Measurements from ENCODE around the gene GRK3. TPM values are rescaled to one million over a fixed set of nuclear protein-coding genes. Genes with fewer than 3 reads are reported as not detected.
"Not testable (repeated sequence)": the region's sequence is repeated elsewhere in the genome, so short reads cannot be mapped to it uniquely, and the experiment has no call there.

The GRK3 gene
- total RNA-seq, 1 experiment from 2014 or later, result 4.8 TPM

GRCh38 chr22:25625747-25626623 is 61.5 kb downstream of the GRK3 start:
- DNase-seq (ENCODE audit: low read depth), result not testable (repeated sequence)

DNA sequence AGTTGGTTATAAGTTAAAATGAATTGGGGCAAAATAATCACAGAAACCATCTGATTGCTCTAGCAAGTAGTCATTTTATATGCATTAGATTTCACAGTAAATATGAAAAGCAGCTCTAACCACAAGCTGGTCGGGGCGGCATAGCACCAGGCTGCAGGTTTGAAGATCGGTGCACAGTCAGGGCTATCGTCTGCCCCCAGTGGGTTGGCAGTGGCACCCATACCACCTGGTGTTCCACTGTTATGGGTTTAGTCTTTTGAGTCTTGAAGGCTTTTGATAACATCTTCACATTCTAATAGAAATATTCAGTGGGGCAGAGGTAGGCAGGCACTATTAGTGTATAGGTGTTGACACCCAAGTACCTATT is 62.1 kb downstream of the GRK3 start:
- DNase-seq (ENCODE audit: low read depth), result no peak

DNA sequence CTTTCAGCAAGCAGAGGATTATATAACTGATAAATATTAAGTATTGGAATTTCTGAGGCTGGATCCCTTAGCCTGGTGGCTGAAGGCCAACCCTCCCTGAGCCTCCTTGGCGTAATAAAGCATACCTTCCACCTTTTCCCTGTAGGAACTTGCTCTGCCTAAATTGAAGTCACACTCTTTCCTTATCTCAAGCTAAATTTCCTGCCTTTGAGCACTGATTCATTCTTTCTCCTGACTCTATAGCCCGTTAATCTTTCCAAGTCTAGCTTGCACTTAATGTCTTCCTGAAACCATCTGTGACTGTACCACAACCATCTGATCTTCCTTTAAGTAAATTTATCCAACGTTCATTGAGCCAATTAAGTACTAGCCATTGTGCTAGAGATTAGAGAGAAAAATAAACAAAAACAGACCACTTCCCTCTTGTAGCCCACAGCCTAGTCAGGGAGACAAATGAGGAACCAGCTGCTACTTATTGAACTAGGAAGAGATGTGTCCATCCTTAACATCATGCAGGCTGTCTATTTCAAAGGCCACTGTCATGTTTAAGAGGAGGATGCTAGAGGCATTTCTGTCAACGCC is 62.9 kb downstream of the GRK3 start:
- DNase-seq (ENCODE audit: low read depth), result peak; percentile 48

DNA sequence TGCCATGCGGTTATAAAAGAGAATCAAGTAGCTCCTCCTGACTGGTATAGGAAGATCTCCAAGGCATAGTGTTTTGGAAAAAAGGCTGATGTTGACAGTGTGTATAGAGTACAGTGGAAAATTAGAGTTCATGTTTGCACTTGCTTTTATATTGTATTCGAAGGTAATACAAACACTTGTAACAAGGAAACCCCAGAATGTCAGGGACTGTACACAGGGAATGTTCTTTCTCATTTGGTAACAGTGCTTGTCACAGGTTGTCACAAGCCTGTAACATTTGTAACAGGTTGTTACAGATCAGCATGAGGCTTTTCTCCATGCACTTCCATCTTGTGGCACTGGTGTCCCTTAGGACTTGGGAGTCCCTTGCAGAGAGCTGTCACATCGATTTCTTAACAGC is 64.0 kb downstream of the GRK3 start:
- no peak for DNase-seq (ENCODE audit: low read depth)

DNA sequence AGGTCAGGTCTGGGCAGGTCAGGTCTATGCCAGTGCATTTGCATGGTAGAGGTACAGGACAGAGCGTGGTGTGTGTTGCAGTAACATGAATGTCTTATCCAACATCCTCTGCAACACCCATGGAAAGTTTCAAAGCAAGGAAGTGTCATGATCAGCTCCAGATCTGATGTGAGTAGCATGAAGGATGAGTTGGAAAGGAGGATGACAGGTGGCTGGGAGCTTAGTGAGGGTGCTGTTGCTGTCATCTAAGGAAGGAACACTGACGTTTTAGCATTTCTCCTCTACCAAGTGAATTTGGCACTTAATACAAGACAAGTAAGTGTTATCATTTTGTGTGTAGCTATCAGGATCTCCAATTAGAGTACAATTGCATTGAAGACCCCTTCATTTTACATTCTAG is 65.1 kb downstream of the GRK3 start:
- DNase-seq (ENCODE audit: low read depth), result no peak

GRCh38 chr22:25630447-25630846 is 66.0 kb downstream of the GRK3 start:
- DNase-seq (ENCODE audit: low read depth), result no peak

- no peak for DNase-seq (ENCODE audit: low read depth)
These were observed 71.8 kb downstream of the GRK3 start for GRCh38 chr22:25636323-25636722.

- DNase-seq (ENCODE audit: low read depth), result no peak
These were observed 72.6 kb downstream of the GRK3 start for GRCh38 chr22:25637032-25637431.

DNA sequence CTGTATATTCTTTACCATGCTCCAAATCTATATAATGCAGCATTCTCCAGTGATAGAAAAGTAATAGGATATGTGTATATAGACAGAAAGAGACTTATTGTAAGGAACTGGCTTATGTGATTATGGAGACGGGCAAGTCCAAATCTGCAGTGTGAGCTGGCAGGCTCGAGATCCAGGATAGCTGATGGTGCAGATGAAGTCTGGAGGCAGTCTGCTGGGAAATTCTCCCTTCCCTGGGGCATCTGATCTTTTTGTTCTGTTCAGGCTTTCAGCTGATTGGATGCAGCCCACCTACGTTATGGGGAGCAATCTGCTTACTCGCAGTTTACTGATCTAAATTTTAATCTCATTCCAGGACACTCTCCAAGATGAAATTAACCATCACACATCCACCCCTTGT is 73.2 kb downstream of the GRK3 start:
- no peak for DNase-seq (ENCODE audit: low read depth)

DNA sequence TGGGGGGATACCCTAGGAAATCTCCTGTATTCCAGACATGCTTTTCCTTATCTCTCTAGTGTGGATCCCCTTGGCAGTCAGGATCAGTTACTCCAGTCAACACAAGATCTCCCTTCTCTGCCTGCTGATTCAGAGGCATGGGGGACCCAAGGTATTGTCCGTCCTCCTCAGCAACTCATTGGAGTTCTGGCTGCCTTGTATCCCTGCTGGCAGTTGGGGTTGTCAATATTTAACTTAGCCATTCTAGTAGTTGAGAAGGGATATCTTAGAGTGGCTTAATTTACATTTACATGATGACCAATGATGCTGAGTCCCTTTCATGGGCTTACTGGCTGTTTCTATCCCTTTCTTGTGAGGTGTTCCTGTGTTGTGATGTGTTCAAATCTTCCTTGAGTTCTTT is 74.2 kb downstream of the GRK3 start:
- DNase-seq (ENCODE audit: low read depth), result no peak

GRCh38 chr22:25641650-25642049 is 77.2 kb downstream of the GRK3 start:
- no peak for DNase-seq (ENCODE audit: low read depth)

- DNase-seq (ENCODE audit: low read depth), result no peak
These were observed 78.9 kb downstream of the GRK3 start for GRCh38 chr22:25643232-25644000.

- no peak for DNase-seq (ENCODE audit: low read depth)
These were observed 79.6 kb downstream of the GRK3 start for GRCh38 chr22:25644122-25644521.

GRCh38 chr22:25645266-25645665 is 80.8 kb downstream of the GRK3 start:
- peak; percentile 23 for DNase-seq (ENCODE audit: low read depth)

GRCh38 chr22:25645964-25646363 is 81.5 kb downstream of the GRK3 start:
- no peak for DNase-seq (ENCODE audit: low read depth)

GRCh38 chr22:25650833-25651232 is 86.4 kb downstream of the GRK3 start:
- no peak for DNase-seq (ENCODE audit: low read depth)

- DNase-seq (ENCODE audit: low read depth), result no peak
These were observed 87.0 kb downstream of the GRK3 start for GRCh38 chr22:25651332-25652085.

DNA sequence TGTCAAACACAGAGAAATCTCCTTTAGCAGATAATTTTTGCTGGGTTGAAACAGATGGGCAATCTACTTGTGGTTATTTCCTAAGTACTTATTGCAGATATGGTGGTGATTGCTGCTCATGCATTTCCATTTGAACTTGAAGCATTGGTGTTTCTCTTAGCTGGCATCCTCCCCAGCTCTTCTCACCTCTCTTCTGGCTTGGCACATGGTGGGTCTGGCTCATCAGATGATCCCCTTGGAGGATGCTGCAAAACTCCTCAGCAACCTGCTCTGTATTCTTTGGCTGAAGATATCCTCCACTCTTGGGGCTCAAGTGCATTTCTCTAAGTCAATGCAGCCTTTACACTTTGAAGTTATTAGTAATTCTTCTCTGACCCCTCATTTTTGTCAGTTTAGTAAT is 90.2 kb downstream of the GRK3 start:
- no peak for DNase-seq (ENCODE audit: low read depth)

- no peak for DNase-seq (ENCODE audit: low read depth)
These were observed 91.0 kb downstream of the GRK3 start for GRCh38 chr22:25655371-25655935.

GRCh38 chr22:25656724-25657123 is 92.2 kb downstream of the GRK3 start:
- DNase-seq (ENCODE audit: low read depth), result no peak

- DNase-seq (ENCODE audit: low read depth), result no peak
These were observed 94.2 kb downstream of the GRK3 start for GRCh38 chr22:25658633-25659032.

- DNase-seq (ENCODE audit: low read depth), result no peak
These were observed 94.9 kb downstream of the GRK3 start for GRCh38 chr22:25659413-25659812.

Measured in Daoy (cell line).